Spleen (tissue), 11 donors: Measurements from ENCODE around the gene UGT1A4. TPM values are rescaled to one million over a fixed set of nuclear protein-coding genes. Genes with fewer than 3 reads are reported as not detected.

ENCODE experiments used
- DNase-seq: peaks from one replicate; pipeline ENCODE4 v3.0.0-alpha.2; 2020
- H3K27ac ChIP-seq, 8 donors: fragments of 200-600 bp; sonication (generic) in 7 of 8; 1 replicate in 4 of 8; 2 replicates in 4 of 8; pipeline versions ENCODE4 v1.5.0 to v1.8.0; 2016 to 2021; ENCODE audit warnings: inconsistent platforms in 4 of 8, mild to moderate bottlenecking in 4 of 8, moderate library complexity in 1 of 8
- H3K27me3 ChIP-seq, 7 donors: fragments of 200-600 bp; sonication (generic) in 6 of 7; replicated peaks in 1 of 7; 1 replicate in 4 of 7; 2 replicates in 3 of 7; pipeline versions ENCODE4 v1.5.0 to v1.8.0; 2016 to 2021; ENCODE audit warnings: inconsistent platforms in 3 of 7, mild to moderate bottlenecking in 1 of 7
- H3K36me3 ChIP-seq, 6 donors: fragments of 200-600 bp; sonication (generic) in 5 of 6; 1 replicate in 4 of 6; 2 replicates in 2 of 6; pipeline versions ENCODE4 v1.5.0 to v1.8.0; 2016 to 2021; ENCODE audit warnings: inconsistent platforms in 2 of 6
- H3K4me1 ChIP-seq, 6 donors: fragments of 200-600 bp; sonication (generic) in 5 of 6; 1 replicate in 3 of 6; 2 replicates in 3 of 6; pipeline versions ENCODE4 v1.5.0 to v1.8.0; 2016 to 2021; ENCODE audit warnings: inconsistent platforms in 3 of 6
- H3K4me3 ChIP-seq, 8 donors: fragments of 200-600 bp; sonication (generic) in 7 of 8; 1 replicate in 4 of 8; 2 replicates in 4 of 8; pipeline versions ENCODE4 v1.5.0 to v1.8.0; 2016 to 2021; ENCODE audit warnings: inconsistent platforms in 4 of 8, mild to moderate bottlenecking in 4 of 8, moderate library complexity in 2 of 8
- H3K9me3 ChIP-seq, 8 donors: fragments of 200-600 bp; sonication (generic) in 7 of 8; 1 replicate in 4 of 8; 2 replicates in 4 of 8; pipeline versions ENCODE4 v1.5.0 to v1.8.0; 2016 to 2021; ENCODE audit warnings: inconsistent platforms in 4 of 8
- POLR2A ChIP-seq, 3 donors: fragments of 450-650 bp; IDR thresholded peaks; one replicate each; pipeline ENCODE4 v1.5.1; 2017; ENCODE audit warnings: antibody characterized with exemption in 3 of 3, mild to moderate bottlenecking in 1 of 3
- POLR2AphosphoS5 ChIP-seq, 3 donors: sonication (generic); formaldehyde crosslinking; IDR thresholded peaks; one replicate each; pipeline ENCODE4 v1.5.1; 2017; ENCODE audit warnings: antibody characterized with exemption in 3 of 3
- WGBS, 5 donors: extraction: QIAGEN DNeasy Blood & Tissue Kit in 3 of 5; methylation state at CpG; one replicate each; pipeline versions ENCODE4 v1.1.5 to v1.1.7; 2013 to 2018; 5-methylcytosine and 5-hydroxymethylcytosine counted together
- intact Hi-C: fragments of 100-400 bp; cut with DNase I; formaldehyde crosslinking; loops from one replicate; pipeline ENCODE4 v1.15.0; 2023; ENCODE audit warnings: low total_unique reads
- polyA plus RNA-seq, 3 donors: library from polyadenylated mRNA; stranded (reverse); fragments of 200-250 nt; gene quantifications; one replicate each; pipeline ENCODE4 v1.2.1, GENCODE V29; 2013
- total RNA-seq, 7 donors: library from RNA; depleted of rRNA in 3 of 7; stranded (reverse); fragments of >200 nt in 3 of 7; fragmentation: NEBNext Ultra II Directional in 4 of 7; extraction: Animal tissue kit (Norgen Biotek cat#: 25700) in 4 of 7; gene quantifications; one replicate each; pipeline versions ENCODE4 v1.1.0 to v1.2.1, GENCODE V29; 2016 to 2021
- TF ChIP-seq, protein P1 (sequence below), 11 experiments: fragments of 200-600 bp in 7 of 11; fragments of 450-650 bp in 4 of 11; sonication (generic) in 4 of 11; IDR thresholded peaks in 8 of 11; conservative IDR thresholded peaks in 3 of 11; 1 replicate in 7 of 11; 2 replicates in 4 of 11; pipeline versions ENCODE4 v1.4.0 to v1.8.0; 2016 to 2021; ENCODE audit warnings: antibody characterized with exemption in 11 of 11, inconsistent platforms in 4 of 11, mild to moderate bottlenecking in 1 of 11
- donor health status: healthy with polysubstance abuse.
- donor health status: DM: no; HTN: no; CAD: no; lungs with moderate emphysema.
- donor health status: DM: no; HTN: no; CAD: no.
- donor health status: Bipolar disorder and iron deficiency.
- donor health status: healthy.
- donor health status: DM: no; HTN: no; CAD: no.
- donor health status: DM: yes; HTN: yes; CAD: no.

UGT1A4 gene
- total and polyA plus RNA-seq, 10 donors = not detected

DNA sequence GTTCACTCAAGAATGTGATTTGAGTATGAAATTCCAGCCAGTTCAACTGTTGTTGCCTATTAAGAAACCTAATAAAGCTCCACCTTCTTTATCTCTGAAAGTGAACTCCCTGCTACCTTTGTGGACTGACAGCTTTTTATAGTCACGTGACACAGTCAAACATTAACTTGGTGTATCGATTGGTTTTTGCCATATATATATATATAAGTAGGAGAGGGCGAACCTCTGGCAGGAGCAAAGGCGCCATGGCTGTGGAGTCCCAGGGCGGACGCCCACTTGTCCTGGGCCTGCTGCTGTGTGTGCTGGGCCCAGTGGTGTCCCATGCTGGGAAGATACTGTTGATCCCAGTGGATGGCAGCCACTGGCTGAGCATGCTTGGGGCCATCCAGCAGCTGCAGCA, 41.5 kb downstream of the UGT1A4 start, which contains the start of gene UGT1A1:
Gene UGT1A1 (plus strand): TSS at position 228 of the 400 bp plus-strand sequence. CDS start 18 bp downstream, at position 246.
- no peak for DNase-seq

DNA sequence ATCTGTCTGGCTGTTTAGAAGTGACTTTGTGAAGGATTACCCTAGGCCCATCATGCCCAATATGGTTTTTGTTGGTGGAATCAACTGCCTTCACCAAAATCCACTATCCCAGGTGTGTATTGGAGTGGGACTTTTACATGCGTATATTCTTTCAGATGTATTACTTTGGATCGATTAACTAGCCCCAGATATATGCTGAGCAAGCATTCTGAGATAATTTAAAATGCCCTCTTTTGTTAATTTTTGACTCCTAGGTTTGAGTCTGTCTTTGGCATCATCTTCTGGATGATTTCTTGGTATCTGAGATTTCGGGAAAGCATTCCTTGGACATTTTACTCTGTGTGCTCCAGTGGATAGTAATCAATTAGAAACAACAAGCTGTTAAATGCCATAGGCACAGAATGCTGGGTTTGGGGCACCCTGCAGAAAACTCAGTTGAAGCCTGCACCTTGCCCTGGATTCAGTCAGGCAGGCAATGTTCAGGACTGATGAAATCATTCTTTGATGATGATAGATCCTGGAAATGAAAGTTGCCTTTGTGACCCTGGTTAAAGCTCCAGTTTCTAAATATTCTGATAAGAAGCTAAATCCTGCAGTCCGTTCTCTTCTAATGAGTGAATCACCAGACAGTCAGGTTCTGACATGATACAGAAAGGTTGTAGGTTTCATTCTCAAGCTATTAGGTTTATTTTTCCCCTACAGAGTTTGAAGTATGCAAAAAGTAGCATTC, 42.7 kb downstream of the UGT1A4 start:
- Histone ChIP-seq H3K27me3 (peaks cover 0 to 12% (median 0%) of the 10 kb centered on the region in 7 donors), H3K4me1 (no peaks in the 10 kb centered on the region), H3K27ac (no peak overlapping the region), H3K9me3 (no peaks in the 10 kb centered on the region), H3K4me3 (no peak overlapping the region), H3K36me3 (no peaks in the 10 kb centered on the region)
- TF ChIP-seq POLR2AphosphoS5 (IDR thresholded peaks at IDR 0.05) (no peak), POLR2A (IDR thresholded peaks at IDR 0.05) (no peak)
- TF ChIP-seq, protein P1, sequence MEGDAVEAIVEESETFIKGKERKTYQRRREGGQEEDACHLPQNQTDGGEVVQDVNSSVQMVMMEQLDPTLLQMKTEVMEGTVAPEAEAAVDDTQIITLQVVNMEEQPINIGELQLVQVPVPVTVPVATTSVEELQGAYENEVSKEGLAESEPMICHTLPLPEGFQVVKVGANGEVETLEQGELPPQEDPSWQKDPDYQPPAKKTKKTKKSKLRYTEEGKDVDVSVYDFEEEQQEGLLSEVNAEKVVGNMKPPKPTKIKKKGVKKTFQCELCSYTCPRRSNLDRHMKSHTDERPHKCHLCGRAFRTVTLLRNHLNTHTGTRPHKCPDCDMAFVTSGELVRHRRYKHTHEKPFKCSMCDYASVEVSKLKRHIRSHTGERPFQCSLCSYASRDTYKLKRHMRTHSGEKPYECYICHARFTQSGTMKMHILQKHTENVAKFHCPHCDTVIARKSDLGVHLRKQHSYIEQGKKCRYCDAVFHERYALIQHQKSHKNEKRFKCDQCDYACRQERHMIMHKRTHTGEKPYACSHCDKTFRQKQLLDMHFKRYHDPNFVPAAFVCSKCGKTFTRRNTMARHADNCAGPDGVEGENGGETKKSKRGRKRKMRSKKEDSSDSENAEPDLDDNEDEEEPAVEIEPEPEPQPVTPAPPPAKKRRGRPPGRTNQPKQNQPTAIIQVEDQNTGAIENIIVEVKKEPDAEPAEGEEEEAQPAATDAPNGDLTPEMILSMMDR (IDR thresholded peaks at IDR 0.05 in 8 of 11, conservative IDR thresholded peaks at IDR 0.05 in 3 of 11) = no peak
- no peak for DNase-seq
- intact Hi-C loops = no loop called here
- 84 to 87% (median 85%) methylated on average over 4 of the region's 4 CpGs for WGBS, 5 donors

More for the DNA sequence above, 41.5 kb downstream of the UGT1A4 start, which contains the start of gene UGT1A1:
- H3K36me3 ChIP-seq = no peaks in the 10 kb centered on the region
- H3K4me1 ChIP-seq = no peaks in the 10 kb centered on the region
- intact Hi-C loops = no loop called here
- H3K27me3 ChIP-seq = peaks cover 0 to 11% (median 0%) of the 10 kb centered on the region in 7 donors
- TF ChIP-seq POLR2AphosphoS5 (IDR thresholded peaks at IDR 0.05) (no peak), POLR2A (IDR thresholded peaks at IDR 0.05) (no peak)
- TF ChIP-seq, protein P1 (IDR thresholded peaks at IDR 0.05 in 8 of 11, conservative IDR thresholded peaks at IDR 0.05 in 3 of 11) = no peak
- H3K27ac ChIP-seq = no peak within 1 kb of the TSS
- no peaks in the 10 kb centered on the region for H3K9me3 ChIP-seq
- H3K4me3 ChIP-seq = no peak within 1 kb of the TSS
- 83 to 93% (median 92%) methylated on average over 6 of the region's 6 CpGs for WGBS, 5 donors

DNA sequence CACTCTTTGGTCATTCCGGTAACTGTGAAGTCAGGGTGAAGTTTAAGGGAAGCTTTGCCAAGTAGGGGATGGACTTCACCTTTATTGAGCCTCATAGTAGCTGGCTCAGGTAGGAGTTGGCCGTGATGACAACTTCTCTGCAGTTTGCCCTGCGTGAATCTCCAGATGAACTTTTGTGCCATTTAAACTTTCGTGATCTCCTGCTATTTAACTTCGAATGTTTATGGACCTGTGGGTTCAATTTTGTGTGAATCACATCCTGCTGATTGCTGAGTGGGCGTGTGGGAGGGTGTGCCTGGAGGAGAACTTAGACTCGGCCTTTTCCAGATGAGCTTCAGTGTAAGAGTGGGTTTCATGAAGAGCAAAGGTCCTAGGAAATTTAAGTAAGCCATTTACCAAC, 45.7 kb downstream of the UGT1A4 start:
- H3K4me1 ChIP-seq = no peaks in the 10 kb centered on the region
- 66 to 78% (median 76%) methylated on average over 7 of the region's 7 CpGs for WGBS, 5 donors
- H3K27ac ChIP-seq = no peak overlapping the region
- no peak overlapping the region for H3K4me3 ChIP-seq
- intact Hi-C loops = no loop called here
- H3K27me3 ChIP-seq = peaks cover 0 to 29% (median 0%) of the 10 kb centered on the region in 7 donors
- DNase-seq = no peak
- H3K36me3 ChIP-seq = no peaks in the 10 kb centered on the region
- H3K9me3 ChIP-seq = no peaks in the 10 kb centered on the region
- TF ChIP-seq POLR2AphosphoS5 (IDR thresholded peaks at IDR 0.05) (no peak), POLR2A (IDR thresholded peaks at IDR 0.05) (no peak)
- TF ChIP-seq, protein P1 (IDR thresholded peaks at IDR 0.05 in 8 of 11, conservative IDR thresholded peaks at IDR 0.05 in 3 of 11) = no peak

DNA sequence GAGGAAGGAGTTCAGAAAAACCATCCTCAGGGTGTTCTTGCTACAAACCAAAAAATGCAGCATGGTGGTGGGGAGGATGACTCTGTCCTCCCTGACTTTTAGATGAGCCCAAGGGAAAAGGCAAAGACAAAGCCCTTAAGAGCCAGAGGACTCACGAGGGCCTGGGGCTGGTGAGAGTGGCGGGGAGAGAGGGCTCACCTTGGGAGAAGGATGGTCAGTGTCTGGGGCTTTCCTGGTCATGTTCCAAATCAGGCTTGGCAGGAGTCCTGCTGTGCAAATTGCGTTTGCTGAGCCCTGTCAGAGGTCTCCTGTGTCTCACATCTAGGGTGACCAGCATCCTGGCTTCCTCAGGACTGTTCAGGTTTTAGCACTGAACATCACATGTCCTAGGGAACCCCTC, 46.2 kb downstream of the UGT1A4 start:
- H3K27ac ChIP-seq = no peak overlapping the region
- WGBS, 5 donors = 39 to 65% (median 53%) methylated on average over 3 of the region's 3 CpGs
- no peaks in the 10 kb centered on the region for H3K4me1 ChIP-seq
- no peaks in the 10 kb centered on the region for H3K9me3 ChIP-seq
- no peak overlapping the region for H3K4me3 ChIP-seq
- H3K36me3 ChIP-seq = no peaks in the 10 kb centered on the region
- TF ChIP-seq, protein P1 (IDR thresholded peaks at IDR 0.05 in 8 of 11, conservative IDR thresholded peaks at IDR 0.05 in 3 of 11) = no peak
- TF ChIP-seq POLR2AphosphoS5 (IDR thresholded peaks at IDR 0.05) (no peak), POLR2A (IDR thresholded peaks at IDR 0.05) (no peak)
- peaks cover 0 to 29% (median 0%) of the 10 kb centered on the region in 7 donors for H3K27me3 ChIP-seq
- DNase-seq = no peak
- intact Hi-C loops = no loop called here
